ENCODE data around the gene SF3A1. TPM values are rescaled to one million over a fixed set of nuclear protein-coding genes. Genes with fewer than 3 reads are reported as not detected.
A peak's percentile ranks its signal among the peaks of the same experiment; 100 is the strongest.

Gene SF3A1
- total RNA-seq, 1 donor from 2014 or later = 139 TPM

GRCh38 chr22:30386960-30387827 is 30.5 kb upstream of the SF3A1 start, which contains the start of gene RNF215:
Gene RNF215, minus strand, starts transcription at chr22:30387411. Its CDS starts 98 bp downstream, at chr22:30387313.
- Mint-ChIP-seq H3K27me3 (ENCODE audit: low read depth, unreplicated experiment) (no peaks in the 10 kb centered on the region), H3K4me1 (ENCODE audit: low read depth, unreplicated experiment) (peaks cover 13% of the 10 kb centered on the region), H3K9me3 (ENCODE audit: unreplicated experiment) (peaks cover 5% of the 10 kb centered on the region), H3K36me3 (ENCODE audit: low read depth, unreplicated experiment) (peaks cover 10% of the 10 kb centered on the region), H3K27ac (ENCODE audit: unreplicated experiment) (peak within 1 kb of the TSS; percentile 77), H3K4me3 (ENCODE audit: unreplicated experiment) (peak within 1 kb of the TSS; percentile 89)
- peak within 1 kb of the TSS; percentile 89 for H3K9ac ChIP-seq (ENCODE audit: low read length)
- H4K20me1 ChIP-seq (ENCODE audit: insufficient read depth, low read length) = peaks cover 12% of the 10 kb centered on the region
- FAIRE-seq (no peak), DNase-seq (ENCODE audit: low read depth) (peak; percentile 21)
- H3K4me2 ChIP-seq (ENCODE audit: low read length) = peak within 1 kb of the TSS; percentile 99
- H3K36me3 ChIP-seq (ENCODE audit: insufficient read depth, low read length) = peaks cover 3% of the 10 kb centered on the region
- TF ChIP-seq CTCF (IDR thresholded peaks at IDR 0.05; ENCODE audit: insufficient read depth, low read depth, low read length) (peak; percentile 52), EZH2 (IDR thresholded peaks at IDR 0.05; ENCODE audit: insufficient read depth, low read length) (no peak)
- H3K4me1 ChIP-seq (ENCODE audit: insufficient read depth, low read length) = peaks cover 21% of the 10 kb centered on the region
- peaks cover 12% of the 10 kb centered on the region for H3K79me2 ChIP-seq (ENCODE audit: insufficient read depth, low read length)
- peaks cover 3% of the 10 kb centered on the region for H3K9me3 ChIP-seq (ENCODE audit: insufficient read depth, low read depth, low read length)
- peak within 1 kb of the TSS; percentile 61 for H3K27ac ChIP-seq (ENCODE audit: low read depth, low read length)
- H2AFZ ChIP-seq (ENCODE audit: low read depth, low read length) = peak within 1 kb of the TSS; percentile 93
- H3K27me3 ChIP-seq (ENCODE audit: insufficient read depth, low read length) = no peaks in the 10 kb centered on the region
- H3K4me3 ChIP-seq (ENCODE audit: insufficient read depth, low read depth, low read length) = peak within 1 kb of the TSS; percentile 72

GRCh38 chr22:30386608-30386959 is 29.9 kb upstream of the SF3A1 start:
- Histone ChIP-seq H3K27me3 (ENCODE audit: insufficient read depth, low read length) (no peaks in the 10 kb centered on the region), H3K4me2 (ENCODE audit: low read length) (peak overlapping the region; percentile 99), H3K36me3 (ENCODE audit: insufficient read depth, low read length) (peaks cover 3% of the 10 kb centered on the region), H3K9me3 (ENCODE audit: insufficient read depth, low read depth, low read length) (peaks cover 3% of the 10 kb centered on the region), H3K4me1 (ENCODE audit: insufficient read depth, low read length) (peaks cover 19% of the 10 kb centered on the region), H3K9ac (ENCODE audit: low read length) (peak overlapping the region; percentile 89), H3K4me3 (ENCODE audit: insufficient read depth, low read depth, low read length) (peak overlapping the region; percentile 72), H2AFZ (ENCODE audit: low read depth, low read length) (peak overlapping the region; percentile 73), H3K27ac (ENCODE audit: low read depth, low read length) (peak overlapping the region; percentile 61), H3K79me2 (ENCODE audit: insufficient read depth, low read length) (peaks cover 12% of the 10 kb centered on the region), H4K20me1 (ENCODE audit: insufficient read depth, low read length) (peaks cover 12% of the 10 kb centered on the region)
- Mint-ChIP-seq H3K4me3 (ENCODE audit: unreplicated experiment) (peak overlapping the region; percentile 89), H3K27me3 (ENCODE audit: low read depth, unreplicated experiment) (no peaks in the 10 kb centered on the region), H3K4me1 (ENCODE audit: low read depth, unreplicated experiment) (peaks cover 10% of the 10 kb centered on the region), H3K27ac (ENCODE audit: unreplicated experiment) (peak overlapping the region; percentile 77), H3K36me3 (ENCODE audit: low read depth, unreplicated experiment) (peaks cover 10% of the 10 kb centered on the region), H3K9me3 (ENCODE audit: unreplicated experiment) (peaks cover 5% of the 10 kb centered on the region)
- TF ChIP-seq EZH2 (IDR thresholded peaks at IDR 0.05; ENCODE audit: insufficient read depth, low read length) (no peak), CTCF (IDR thresholded peaks at IDR 0.05; ENCODE audit: insufficient read depth, low read depth, low read length) (no peak)
- no peak for DNase-seq (ENCODE audit: low read depth)
- no peak for FAIRE-seq

- H3K4me1 ChIP-seq (ENCODE audit: insufficient read depth, low read length) = peaks cover 14% of the 10 kb centered on the region
- H3K27me3 Mint-ChIP-seq (ENCODE audit: low read depth, unreplicated experiment) = no peaks in the 10 kb centered on the region
- H3K27ac Mint-ChIP-seq (ENCODE audit: unreplicated experiment) = no peak overlapping the region
- H3K4me1 Mint-ChIP-seq (ENCODE audit: low read depth, unreplicated experiment) = peaks cover 6% of the 10 kb centered on the region
- TF ChIP-seq CTCF (IDR thresholded peaks at IDR 0.05; ENCODE audit: insufficient read depth, low read depth, low read length) = no peak
- TF ChIP-seq EZH2 (IDR thresholded peaks at IDR 0.05; ENCODE audit: insufficient read depth, low read length) = no peak
- peak overlapping the region; percentile 89 for H3K9ac ChIP-seq (ENCODE audit: low read length)
- H2AFZ ChIP-seq (ENCODE audit: low read depth, low read length) = no peak overlapping the region
- FAIRE-seq (no peak), DNase-seq (ENCODE audit: low read depth) (no peak)
- H3K9me3 Mint-ChIP-seq (ENCODE audit: unreplicated experiment) = peaks cover 4% of the 10 kb centered on the region
- peak overlapping the region; percentile 89 for H3K4me3 Mint-ChIP-seq (ENCODE audit: unreplicated experiment)
- H3K4me3 ChIP-seq (ENCODE audit: insufficient read depth, low read depth, low read length) = peak overlapping the region; percentile 72
- peaks cover 14% of the 10 kb centered on the region for H3K36me3 Mint-ChIP-seq (ENCODE audit: low read depth, unreplicated experiment)
- peak overlapping the region; percentile 99 for H3K4me2 ChIP-seq (ENCODE audit: low read length)
- peaks cover 3% of the 10 kb centered on the region for H3K36me3 ChIP-seq (ENCODE audit: insufficient read depth, low read length)
- peaks cover 12% of the 10 kb centered on the region for H3K79me2 ChIP-seq (ENCODE audit: insufficient read depth, low read length)
- no peak overlapping the region for H3K27ac ChIP-seq (ENCODE audit: low read depth, low read length)
- H4K20me1 ChIP-seq (ENCODE audit: insufficient read depth, low read length) = peaks cover 12% of the 10 kb centered on the region
- H3K27me3 ChIP-seq (ENCODE audit: insufficient read depth, low read length) = no peaks in the 10 kb centered on the region
- peaks cover 1% of the 10 kb centered on the region for H3K9me3 ChIP-seq (ENCODE audit: insufficient read depth, low read depth, low read length)
Measured at GRCh38 chr22:30385942-30386341, 29.2 kb upstream of the SF3A1 start.

Data from astrocyte (in vitro differentiated cells and primary cell).